ENCODE results near the gene FNIP1. TPM values are rescaled to one million over a fixed set of nuclear protein-coding genes. Genes with fewer than 3 reads are reported as not detected.
A peak's percentile ranks its signal among the peaks of the same experiment; 100 is the strongest.

Gene FNIP1
- total and polyA plus RNA-seq, 2 donors from 2014 or later = 2.9 to 31.1 TPM

- Histone ChIP-seq H3K27me3 (ENCODE audit: control insufficient read depth, insufficient read depth, low read length) (no peaks in the 10 kb centered on the region), H3K9me3 (ENCODE audit: control insufficient read depth in 2 of 3, insufficient read depth in 1 of 3, low read length in 3 of 3) (no peaks in the 10 kb centered on the region), H3K4me3 (ENCODE audit: low read length in 3 of 3) (no peak overlapping the region), H3K9ac (ENCODE audit: low read length in 3 of 3) (no peak overlapping the region), H3K36me3 (ENCODE audit: control insufficient read depth in 2 of 3, insufficient read depth in 3 of 3, low read length in 3 of 3) (peaks cover 0 to 9% (median 9%) of the 10 kb centered on the region in 3 donors), H3K4me1 (ENCODE audit: control insufficient read depth in 2 of 3, insufficient read depth in 2 of 3, low read depth in 1 of 3, low read length in 3 of 3) (peaks cover 0 to 2% (median 0%) of the 10 kb centered on the region in 3 donors), H3K27ac (ENCODE audit: low read depth in 2 of 2, low read length in 2 of 2) (peak overlapping the region in 1 of 2 donors; percentile 84)
- no peak for DNase-seq
- no peak for FAIRE-seq
- intact Hi-C loops (cut with DNase I) = no loop called here
- TF ChIP-seq, protein P1, sequence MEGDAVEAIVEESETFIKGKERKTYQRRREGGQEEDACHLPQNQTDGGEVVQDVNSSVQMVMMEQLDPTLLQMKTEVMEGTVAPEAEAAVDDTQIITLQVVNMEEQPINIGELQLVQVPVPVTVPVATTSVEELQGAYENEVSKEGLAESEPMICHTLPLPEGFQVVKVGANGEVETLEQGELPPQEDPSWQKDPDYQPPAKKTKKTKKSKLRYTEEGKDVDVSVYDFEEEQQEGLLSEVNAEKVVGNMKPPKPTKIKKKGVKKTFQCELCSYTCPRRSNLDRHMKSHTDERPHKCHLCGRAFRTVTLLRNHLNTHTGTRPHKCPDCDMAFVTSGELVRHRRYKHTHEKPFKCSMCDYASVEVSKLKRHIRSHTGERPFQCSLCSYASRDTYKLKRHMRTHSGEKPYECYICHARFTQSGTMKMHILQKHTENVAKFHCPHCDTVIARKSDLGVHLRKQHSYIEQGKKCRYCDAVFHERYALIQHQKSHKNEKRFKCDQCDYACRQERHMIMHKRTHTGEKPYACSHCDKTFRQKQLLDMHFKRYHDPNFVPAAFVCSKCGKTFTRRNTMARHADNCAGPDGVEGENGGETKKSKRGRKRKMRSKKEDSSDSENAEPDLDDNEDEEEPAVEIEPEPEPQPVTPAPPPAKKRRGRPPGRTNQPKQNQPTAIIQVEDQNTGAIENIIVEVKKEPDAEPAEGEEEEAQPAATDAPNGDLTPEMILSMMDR (IDR thresholded peaks at IDR 0.05; ENCODE audit: borderline replicate concordance, extremely low read depth, insufficient read depth) = no peak
Observed at GRCh38 chr5:131671409-131671808, 125.4 kb downstream of the FNIP1 start.

DNA sequence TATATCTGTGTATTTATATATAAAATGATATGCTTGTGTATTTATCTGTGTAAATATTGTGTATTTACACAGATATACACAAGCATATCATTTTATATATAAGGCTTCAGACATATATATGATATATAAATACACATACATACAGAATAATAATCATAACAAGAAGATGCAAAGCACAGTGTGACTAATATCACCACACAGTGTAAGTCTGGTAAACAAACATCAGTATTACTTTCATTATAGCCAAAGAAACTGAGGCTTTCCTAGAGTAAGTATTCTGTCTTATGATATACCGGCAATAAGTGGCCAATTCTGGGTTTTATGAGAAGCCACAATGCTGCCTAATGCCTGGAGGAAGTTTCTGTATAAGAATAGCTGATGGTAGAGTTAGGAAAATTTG, 131.9 kb downstream of the FNIP1 start:
- TF ChIP-seq, protein P1 (IDR thresholded peaks at IDR 0.05; ENCODE audit: borderline replicate concordance, extremely low read depth, insufficient read depth) = no peak
- intact Hi-C loops (cut with DNase I) = no loop called here
- Histone ChIP-seq H3K9ac (ENCODE audit: low read length in 3 of 3) (no peak overlapping the region), H3K36me3 (ENCODE audit: control insufficient read depth in 2 of 3, insufficient read depth in 3 of 3, low read length in 3 of 3) (peaks cover 0 to 17% (median 5%) of the 10 kb centered on the region in 3 donors), H3K27ac (ENCODE audit: low read depth in 2 of 2, low read length in 2 of 2) (no peak overlapping the region), H3K4me3 (ENCODE audit: low read length in 3 of 3) (no peak overlapping the region), H3K27me3 (ENCODE audit: control insufficient read depth, insufficient read depth, low read length) (no peaks in the 10 kb centered on the region), H3K9me3 (ENCODE audit: control insufficient read depth in 2 of 3, insufficient read depth in 1 of 3, low read length in 3 of 3) (no peaks in the 10 kb centered on the region), H3K4me1 (ENCODE audit: control insufficient read depth in 2 of 3, insufficient read depth in 2 of 3, low read depth in 1 of 3, low read length in 3 of 3) (no peaks in the 10 kb centered on the region)
- FAIRE-seq (no peak), DNase-seq (no peak)

- H3K36me3 ChIP-seq (ENCODE audit: control insufficient read depth in 2 of 3, insufficient read depth in 3 of 3, low read length in 3 of 3) = peaks cover 10 to 24% (median 13%) of the 10 kb centered on the region in 3 donors
- DNase-seq = no peak
- FAIRE-seq = no peak
- TF ChIP-seq, protein P1 (IDR thresholded peaks at IDR 0.05; ENCODE audit: borderline replicate concordance, extremely low read depth, insufficient read depth) = no peak
- no peaks in the 10 kb centered on the region for H3K4me1 ChIP-seq (ENCODE audit: control insufficient read depth in 2 of 3, insufficient read depth in 2 of 3, low read depth in 1 of 3, low read length in 3 of 3)
- H3K9me3 ChIP-seq (ENCODE audit: control insufficient read depth in 2 of 3, insufficient read depth in 1 of 3, low read length in 3 of 3) = no peaks in the 10 kb centered on the region
- H3K4me3 ChIP-seq (ENCODE audit: low read length in 3 of 3) = no peak overlapping the region
- intact Hi-C loops (cut with DNase I) = no loop called here
- no peak overlapping the region for H3K9ac ChIP-seq (ENCODE audit: low read length in 3 of 3)
- no peaks in the 10 kb centered on the region for H3K27me3 ChIP-seq (ENCODE audit: control insufficient read depth, insufficient read depth, low read length)
- H3K27ac ChIP-seq (ENCODE audit: low read depth in 2 of 2, low read length in 2 of 2) = no peak overlapping the region
Observed at GRCh38 chr5:131661933-131662332, 134.9 kb downstream of the FNIP1 start.

- Histone ChIP-seq H3K9ac (ENCODE audit: low read length in 3 of 3) (no peak overlapping the region), H3K36me3 (ENCODE audit: control insufficient read depth in 2 of 3, insufficient read depth in 3 of 3, low read length in 3 of 3) (peaks cover 10 to 24% (median 13%) of the 10 kb centered on the region in 3 donors), H3K9me3 (ENCODE audit: control insufficient read depth in 2 of 3, insufficient read depth in 1 of 3, low read length in 3 of 3) (no peaks in the 10 kb centered on the region), H3K27ac (ENCODE audit: low read depth in 2 of 2, low read length in 2 of 2) (no peak overlapping the region), H3K4me3 (ENCODE audit: low read length in 3 of 3) (no peak overlapping the region), H3K27me3 (ENCODE audit: control insufficient read depth, insufficient read depth, low read length) (no peaks in the 10 kb centered on the region), H3K4me1 (ENCODE audit: control insufficient read depth in 2 of 3, insufficient read depth in 2 of 3, low read depth in 1 of 3, low read length in 3 of 3) (no peaks in the 10 kb centered on the region)
- no peak for FAIRE-seq
- no peak for DNase-seq
- intact Hi-C loops (cut with DNase I) = no loop called here
- TF ChIP-seq, protein P1 (IDR thresholded peaks at IDR 0.05; ENCODE audit: borderline replicate concordance, extremely low read depth, insufficient read depth) = no peak
Observed at GRCh38 chr5:131659841-131660240, 137.0 kb downstream of the FNIP1 start.
